ENCODE measurements around the gene MCF2L.

DNA sequence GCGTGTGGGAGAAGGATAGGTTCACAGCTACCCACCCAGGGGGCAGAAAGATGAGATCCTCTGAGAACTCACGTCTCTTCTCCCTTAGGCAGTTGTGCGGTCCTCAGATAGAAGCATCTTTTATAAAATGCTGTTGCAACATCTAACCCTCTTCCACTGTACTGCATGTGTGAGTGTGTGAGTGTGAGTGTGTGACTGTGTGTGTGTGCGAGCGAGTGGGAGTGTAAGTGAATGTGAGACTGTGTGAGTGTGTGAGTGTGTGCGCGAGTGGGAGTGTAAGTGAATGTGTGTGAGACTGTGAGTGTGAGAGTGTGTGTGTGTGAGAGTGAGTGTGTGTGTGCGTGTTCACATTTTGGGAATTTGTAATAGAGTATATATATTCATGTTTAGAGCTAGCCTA, 81.0 kb downstream of the MCF2L start:
- TF ChIP-seq POLR2A (IDR thresholded peaks at IDR 0.05; ENCODE audit: low read length) (no peak), CTCF (IDR thresholded peaks at IDR 0.05) (no peak), JUNB (IDR thresholded peaks at IDR 0.05) (no peak), MAFK (IDR thresholded peaks at IDR 0.05; ENCODE audit: partially characterized antibody) (no peak), RCOR1 (IDR thresholded peaks at IDR 0.05; ENCODE audit: low read depth, low read length) (no peak), EP300 (IDR thresholded peaks at IDR 0.05) (no peak), ATOH8 (CRISPR knock-in tag; IDR thresholded peaks at IDR 0.05; ENCODE audit: low read depth) (no peak)
- TF ChIP-seq, protein P1, sequence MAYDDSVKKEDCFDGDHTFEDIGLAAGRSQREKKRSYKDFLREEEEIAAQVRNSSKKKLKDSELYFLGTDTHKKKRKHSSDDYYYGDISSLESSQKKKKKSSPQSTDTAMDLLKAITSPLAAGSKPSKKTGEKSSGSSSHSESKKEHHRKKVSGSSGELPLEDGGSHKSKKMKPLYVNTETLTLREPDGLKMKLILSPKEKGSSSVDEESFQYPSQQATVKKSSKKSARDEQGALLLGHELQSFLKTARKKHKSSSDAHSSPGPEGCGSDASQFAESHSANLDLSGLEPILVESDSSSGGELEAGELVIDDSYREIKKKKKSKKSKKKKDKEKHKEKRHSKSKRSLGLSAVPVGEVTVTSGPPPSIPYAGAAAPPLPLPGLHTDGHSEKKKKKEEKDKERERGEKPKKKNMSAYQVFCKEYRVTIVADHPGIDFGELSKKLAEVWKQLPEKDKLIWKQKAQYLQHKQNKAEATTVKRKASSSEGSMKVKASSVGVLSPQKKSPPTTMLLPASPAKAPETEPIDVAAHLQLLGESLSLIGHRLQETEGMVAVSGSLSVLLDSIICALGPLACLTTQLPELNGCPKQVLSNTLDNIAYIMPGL (CRISPR knock-in tag; IDR thresholded peaks at IDR 0.05; ENCODE audit: borderline replicate concordance), result no peak

Data from A549 (cell line).